ENCODE measurements around the gene KCNN3.
A peak's percentile ranks its signal among the peaks of the same experiment; 100 is the strongest.
"Not testable (repeated sequence)": the region's sequence is repeated elsewhere in the genome, so short reads cannot be mapped to it uniquely, and the experiment has no call there.

KCNN3 gene

GRCh38 chr1:154870115-154870571, at the start of gene KCNN3:
Gene KCNN3 (minus strand): TSS chr1:154870281. CDS start chr1:154869964, 317 bp downstream.
- DNase-seq (ENCODE audit: extremely low spot score, insufficient read length, low read depth) (peak; percentile 91), FAIRE-seq (peak; percentile 99)

GRCh38 chr1:154913273-154913672, 43.2 kb upstream of the KCNN3 start:
- FAIRE-seq (no peak), DNase-seq (ENCODE audit: extremely low spot score, insufficient read length, low read depth) (no peak)

GRCh38 chr1:154912755-154913154, 42.7 kb upstream of the KCNN3 start:
- DNase-seq (ENCODE audit: extremely low spot score, insufficient read length, low read depth), result no peak
- no peak for FAIRE-seq

- DNase-seq (ENCODE audit: extremely low spot score, insufficient read length, low read depth), result no peak
- no peak for FAIRE-seq
These were observed 41.8 kb upstream of the KCNN3 start for GRCh38 chr1:154911691-154912550.

- DNase-seq (ENCODE audit: extremely low spot score, insufficient read length, low read depth) (no peak), FAIRE-seq (no peak)
These were observed 40.8 kb upstream of the KCNN3 start for GRCh38 chr1:154910851-154911250.

DNA sequence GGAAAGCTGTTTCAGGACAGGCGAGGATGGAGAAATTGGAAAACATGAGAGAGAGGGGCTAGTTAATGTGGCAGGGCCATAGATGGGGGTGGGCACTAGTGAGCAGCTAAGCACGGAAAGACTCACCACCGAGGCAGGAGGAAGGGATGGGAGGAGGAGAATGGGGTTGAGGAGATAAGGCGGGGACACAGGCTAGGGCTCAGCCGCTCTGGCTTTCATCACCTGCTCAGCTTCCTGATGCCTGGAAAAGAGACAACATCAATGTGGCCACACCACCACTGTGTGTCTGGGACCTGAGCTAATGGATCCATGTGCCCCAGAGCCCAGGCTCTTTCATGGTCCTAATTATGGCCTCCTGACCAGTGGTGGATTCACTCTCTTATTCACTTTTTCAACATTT, 38.9 kb upstream of the KCNN3 start:
- no peak for DNase-seq (ENCODE audit: extremely low spot score, insufficient read length, low read depth)
- no peak for FAIRE-seq

DNA sequence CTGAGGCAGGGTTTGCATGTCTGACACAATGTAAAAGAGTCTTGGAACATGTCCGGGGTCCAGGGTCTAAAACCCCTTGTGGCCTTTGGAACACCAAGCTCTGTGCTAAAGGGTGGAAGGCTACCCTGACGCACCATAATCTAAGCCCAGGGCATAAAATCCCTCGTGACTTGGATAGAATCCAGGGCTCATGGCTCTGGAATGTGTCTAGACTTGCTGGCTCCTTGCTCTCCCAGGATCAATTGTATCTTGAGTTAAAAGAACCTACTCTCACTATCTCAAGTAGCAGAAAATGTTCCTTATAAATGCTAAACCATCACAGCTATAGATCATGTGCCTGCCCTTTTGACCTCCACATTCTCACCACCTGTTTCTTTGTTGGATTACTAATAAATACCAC, 38.0 kb upstream of the KCNN3 start:
- not testable (repeated sequence) for FAIRE-seq; DNase-seq (ENCODE audit: extremely low spot score, insufficient read length, low read depth)

GRCh38 chr1:154906621-154907081, 36.6 kb upstream of the KCNN3 start:
- FAIRE-seq (no peak), DNase-seq (ENCODE audit: extremely low spot score, insufficient read length, low read depth) (no peak)

DNA sequence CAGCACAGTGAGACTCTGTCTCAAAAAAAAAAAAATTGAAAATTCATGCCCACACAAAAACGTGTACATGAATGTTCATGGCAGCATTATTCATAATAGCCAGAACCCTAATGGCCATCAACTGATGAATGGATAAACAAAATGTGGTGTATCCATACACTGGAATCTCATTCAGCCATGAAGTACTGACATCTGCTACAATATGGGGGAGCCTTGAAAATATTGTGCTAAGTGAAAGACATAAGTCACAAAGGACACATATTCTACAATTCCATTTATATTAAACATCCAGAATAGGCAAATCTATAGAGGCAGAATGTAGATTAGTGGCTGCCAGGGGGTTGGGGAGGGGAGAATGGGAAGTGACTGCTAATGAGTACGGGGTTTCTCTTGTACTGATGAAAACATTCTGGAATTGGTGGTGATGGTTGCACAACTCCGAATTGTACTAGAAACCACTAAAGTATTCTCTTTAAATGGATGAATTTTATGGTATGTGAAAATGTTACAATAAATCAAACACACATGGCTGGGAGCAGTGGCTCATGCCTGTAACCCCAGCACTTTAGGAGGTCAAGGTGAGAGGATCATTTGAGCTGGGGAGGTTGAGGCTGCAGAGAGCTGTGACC, 33.0 kb upstream of the KCNN3 start:
- DNase-seq (ENCODE audit: extremely low spot score, insufficient read length, low read depth) (no peak), FAIRE-seq (no peak)

GRCh38 chr1:154901591-154901990, 31.5 kb upstream of the KCNN3 start:
- FAIRE-seq (no peak), DNase-seq (ENCODE audit: extremely low spot score, insufficient read length, low read depth) (no peak)

DNA sequence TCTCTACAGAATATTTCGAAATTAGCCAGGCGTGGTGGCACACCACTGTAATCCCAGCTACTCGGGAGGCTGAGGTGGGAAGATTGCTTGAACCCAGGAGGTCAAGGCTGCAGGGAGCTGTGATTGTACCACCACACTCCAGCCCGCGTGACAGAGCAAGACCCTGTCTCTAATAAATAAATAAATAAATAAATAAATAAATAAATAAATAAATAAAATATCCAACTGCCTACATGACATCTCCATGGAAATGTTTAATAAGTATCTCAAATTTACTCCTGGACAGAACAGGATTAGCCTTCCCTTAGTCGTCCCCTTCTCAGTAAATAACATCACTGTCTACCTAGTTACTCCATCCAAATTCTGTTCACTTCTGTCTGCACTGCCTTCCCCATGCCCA, 29.0 kb upstream of the KCNN3 start:
- DNase-seq (ENCODE audit: extremely low spot score, insufficient read length, low read depth) (no peak), FAIRE-seq (no peak)

- FAIRE-seq (no peak), DNase-seq (ENCODE audit: extremely low spot score, insufficient read length, low read depth) (no peak)
These were observed 26.7 kb upstream of the KCNN3 start for GRCh38 chr1:154896771-154897286.

GRCh38 chr1:154895798-154896197, 25.7 kb upstream of the KCNN3 start:
- FAIRE-seq, result no peak

GRCh38 chr1:154891452-154891851, 21.4 kb upstream of the KCNN3 start:
- FAIRE-seq (no peak), DNase-seq (ENCODE audit: extremely low spot score, insufficient read length, low read depth) (no peak)

More at GRCh38 chr1:154895798-154896197, 25.7 kb upstream of the KCNN3 start:
- DNase-seq (ENCODE audit: extremely low spot score, insufficient read length, low read depth), result no peak

- no peak for DNase-seq (ENCODE audit: extremely low spot score, insufficient read length, low read depth)
- FAIRE-seq, result no peak
These were observed 18.7 kb upstream of the KCNN3 start for GRCh38 chr1:154888757-154889156.

DNA sequence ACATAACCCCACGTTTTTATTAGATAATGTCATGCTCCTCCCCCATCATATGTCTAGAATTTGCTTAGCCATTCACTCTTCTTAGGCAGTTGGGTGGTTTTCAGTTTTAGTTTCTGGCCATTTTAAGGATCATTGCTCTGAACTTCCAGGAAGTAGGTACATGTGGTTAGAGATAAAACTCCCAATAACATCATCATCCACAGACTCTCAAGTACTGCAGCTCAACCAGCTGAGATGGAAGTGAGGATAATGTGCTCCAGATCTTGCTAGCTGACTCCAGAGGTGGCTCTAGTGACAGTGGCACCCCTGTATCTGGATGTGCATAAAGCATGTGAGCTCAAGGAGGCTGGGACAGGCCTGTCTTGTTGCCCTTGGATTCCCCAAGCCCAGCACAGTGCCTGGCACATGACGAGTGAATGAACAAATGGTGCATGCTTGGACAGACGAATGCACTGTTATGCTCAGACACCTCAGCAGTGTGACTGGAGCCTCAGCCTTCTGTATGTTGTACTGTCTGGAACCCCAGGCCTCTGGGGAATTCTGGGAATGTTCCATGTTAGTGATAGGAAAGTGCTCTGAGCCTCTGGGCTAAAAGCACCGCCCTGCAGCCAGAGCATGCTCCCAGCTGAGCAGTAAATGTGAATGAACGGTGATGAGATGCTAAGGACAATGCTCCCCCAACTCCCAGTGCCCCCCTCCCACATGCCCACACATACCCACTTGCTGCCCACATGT, 16.4 kb upstream of the KCNN3 start:
- DNase-seq (ENCODE audit: extremely low spot score, insufficient read length, low read depth), result no peak
- no peak for FAIRE-seq

GRCh38 chr1:154884869-154885701, 15.0 kb upstream of the KCNN3 start:
- FAIRE-seq (no peak), DNase-seq (ENCODE audit: extremely low spot score, insufficient read length, low read depth) (no peak)

- FAIRE-seq, result no peak
- DNase-seq (ENCODE audit: extremely low spot score, insufficient read length, low read depth), result no peak
These were observed 14.1 kb upstream of the KCNN3 start for GRCh38 chr1:154883919-154884868.

All from GM18507 (cell line).